HG03280 (cell line): ENCODE results near the gene AFP.

Source experiments
- ATAC-seq: cut with Tn5 transposase; IDR thresholded peaks from one replicate; pipeline ENCODE4 v1.9.1; 2021; ENCODE audit warnings: mild to moderate bottlenecking, moderate library complexity; ENCODE audit not compliant: unreplicated experiment

AFP gene

DNA sequence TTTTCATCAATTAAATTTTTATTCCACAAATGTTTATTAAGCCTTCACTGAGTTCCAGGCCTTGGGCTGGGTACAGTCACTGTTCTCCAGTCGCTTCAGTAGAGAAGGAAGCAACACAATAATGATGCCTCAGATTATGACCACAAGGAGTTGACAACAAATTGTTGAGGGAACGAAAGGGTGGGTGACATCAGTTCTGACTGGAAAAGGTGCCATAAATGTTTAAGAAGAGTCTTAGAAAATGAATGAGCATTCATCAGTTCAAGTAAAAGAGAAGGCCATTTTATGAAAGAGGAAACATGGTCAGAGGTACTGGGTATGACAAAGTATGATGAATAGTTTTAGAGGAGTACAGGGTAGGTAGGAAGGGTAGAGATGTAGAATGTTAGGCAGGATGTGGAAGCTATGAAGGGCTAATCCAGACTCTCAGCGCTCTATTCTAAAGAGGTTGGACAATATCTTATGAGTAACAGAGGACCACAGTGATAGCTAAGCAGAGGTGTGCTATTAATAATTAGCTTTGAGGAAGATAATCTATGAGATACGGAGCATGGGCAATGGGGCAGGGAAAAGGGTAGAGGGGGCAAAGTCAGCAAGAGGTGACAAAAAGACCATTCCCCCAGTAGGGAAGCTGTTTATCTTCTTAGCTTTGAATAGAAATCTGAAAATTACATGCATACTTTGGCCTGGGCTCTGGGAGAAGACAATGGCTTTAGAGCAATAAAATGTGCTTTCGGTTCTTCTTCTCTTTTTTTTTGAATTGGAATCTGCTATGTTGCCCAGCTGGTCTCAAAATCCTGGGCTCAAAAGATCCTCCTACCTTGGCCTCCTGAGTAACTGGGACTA lies 20.4 kb downstream of the AFP start:
- ATAC-seq, result no peak

DNA sequence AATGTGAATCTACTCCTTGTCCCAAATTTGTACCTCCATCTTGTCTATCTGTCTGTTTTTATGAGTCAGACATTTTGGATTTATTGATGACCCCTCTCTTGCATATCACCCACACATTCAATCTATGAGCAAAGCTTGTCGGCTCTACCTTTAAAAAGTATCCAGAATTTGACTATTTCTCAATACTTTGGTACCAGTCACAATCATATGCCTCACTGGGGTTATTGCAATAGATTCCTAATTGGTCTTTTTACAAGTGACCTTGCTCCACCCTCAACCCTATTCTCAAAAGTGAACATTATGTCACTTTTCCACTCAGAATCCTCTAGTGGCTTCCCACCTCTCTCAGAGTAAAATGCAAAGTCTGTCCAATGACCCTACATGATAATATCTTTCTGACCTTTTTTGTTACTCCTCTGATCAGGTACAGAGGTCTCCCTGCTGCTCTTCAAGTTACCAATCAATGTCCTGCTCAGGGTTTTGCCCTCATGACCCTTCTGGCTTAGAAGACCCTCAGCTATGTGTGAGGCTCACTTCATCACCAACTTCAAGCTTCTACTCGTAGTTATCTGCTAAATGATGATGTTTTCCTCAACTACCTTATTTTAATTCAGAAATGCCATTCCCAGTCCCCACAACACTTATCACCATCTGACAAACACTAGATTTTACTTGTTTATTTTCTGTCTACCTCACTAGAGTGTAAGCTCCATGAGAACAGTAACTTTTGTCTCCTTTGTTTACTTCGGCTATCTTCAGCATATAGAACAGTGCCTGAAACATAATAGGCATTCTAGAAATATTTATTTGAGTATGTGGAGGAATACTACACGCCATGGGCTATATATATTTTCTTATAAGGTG lies 22.4 kb downstream of the AFP start:
- ATAC-seq, result no peak

DNA sequence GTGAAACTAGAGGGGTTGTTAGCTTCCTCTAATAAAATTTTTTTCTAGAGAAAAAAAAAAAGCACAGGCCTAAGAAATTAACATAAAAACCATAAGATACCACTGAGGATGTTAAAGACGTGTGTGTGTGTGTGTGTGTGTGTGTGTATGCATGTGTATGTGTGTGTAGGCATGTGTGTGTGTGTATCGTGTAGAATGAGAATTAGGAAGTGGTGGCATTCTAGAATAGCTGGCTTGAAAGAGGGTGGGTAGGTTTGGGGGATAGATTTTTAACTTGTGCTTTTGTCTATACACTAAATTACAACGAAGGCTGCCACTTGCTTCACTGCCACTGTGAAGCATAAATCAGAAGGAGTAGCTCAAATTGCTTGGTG lies 23.0 kb downstream of the AFP start:
- no peak for ATAC-seq

DNA sequence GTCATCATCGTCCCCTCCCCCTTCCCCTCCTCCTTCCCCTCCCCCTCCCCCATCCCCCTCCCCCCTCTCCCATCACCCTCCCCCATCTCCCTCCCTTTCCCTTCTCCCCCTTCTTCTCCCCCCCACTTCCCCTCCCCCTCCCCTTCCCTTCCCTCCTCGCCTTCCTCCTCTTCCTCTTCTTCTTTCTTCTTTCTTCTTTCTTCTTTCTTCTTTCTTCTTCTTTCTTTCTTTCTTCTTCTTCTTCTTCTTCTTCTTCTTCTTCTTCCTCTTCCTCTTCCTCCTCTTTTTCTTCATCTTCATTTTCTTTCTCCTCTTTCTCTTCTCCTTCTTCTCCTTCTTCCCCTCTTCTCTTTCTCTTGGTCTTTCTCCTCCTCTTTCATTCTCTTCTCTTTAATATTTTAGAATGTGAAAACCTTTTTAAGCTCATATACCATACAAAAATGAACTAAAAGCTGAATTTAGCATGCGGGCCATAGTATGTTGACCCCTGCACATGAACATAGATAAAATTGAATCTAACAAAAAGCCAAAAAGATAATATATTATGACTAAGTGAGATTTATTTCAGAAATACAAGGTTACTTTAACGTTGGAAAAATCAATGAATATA lies 25.0 kb downstream of the AFP start:
- no peak for ATAC-seq

- no peak for ATAC-seq
These were observed 32.1 kb downstream of the AFP start for GRCh38 chr4:73468170-73468569.

DNA sequence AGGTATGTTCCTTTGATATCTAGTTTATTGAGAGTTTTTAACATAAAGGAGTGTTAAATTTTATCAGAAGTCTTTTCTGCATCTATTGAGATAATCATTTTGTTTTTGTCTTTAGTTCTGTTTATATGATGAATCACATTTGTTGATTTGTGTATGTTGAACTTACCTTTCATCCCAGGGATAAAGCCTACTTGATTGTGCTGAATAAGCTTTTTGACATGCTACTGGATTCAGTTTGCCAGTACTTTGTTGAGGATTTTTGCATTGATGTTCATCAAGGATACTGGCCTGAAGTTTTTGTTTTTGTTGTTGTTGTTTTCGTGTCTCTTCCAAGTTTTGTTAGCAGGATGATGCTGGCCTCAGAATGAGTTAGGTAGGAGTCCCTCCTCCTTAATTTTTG lies 34.7 kb downstream of the AFP start:
- no peak for ATAC-seq

- ATAC-seq, result no peak
These were observed 41.2 kb downstream of the AFP start for GRCh38 chr4:73477176-73477575.

- no peak for ATAC-seq
These were observed 43.3 kb downstream of the AFP start for GRCh38 chr4:73479323-73479722.

DNA sequence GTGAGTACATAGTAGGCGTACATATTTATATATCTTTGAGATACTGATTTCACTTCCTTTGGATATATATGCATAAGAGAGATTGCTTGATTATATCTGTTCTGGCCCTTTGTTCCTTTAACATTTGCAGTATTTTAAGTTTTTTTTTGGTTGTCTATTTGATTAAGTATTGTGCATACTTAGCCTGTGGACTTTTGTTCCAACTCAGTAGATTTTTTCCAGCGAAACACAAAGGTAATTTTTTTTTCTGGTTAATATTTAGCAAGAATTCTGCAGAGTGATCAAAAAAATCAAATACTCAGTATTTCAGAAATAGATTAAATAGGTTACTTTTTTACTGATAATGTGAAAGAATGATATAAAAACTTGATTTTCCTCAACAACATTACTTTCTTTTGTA lies 45.3 kb downstream of the AFP start, which contains the start of gene AFM:
AFM (plus strand) TSS at position 388 of the 400 bp plus-strand sequence. CDS start 31 bp downstream, outside the sequence.
- ATAC-seq, result no peak

- ATAC-seq, result no peak
These were observed 49.1 kb downstream of the AFP start for GRCh38 chr4:73485085-73485484.

- ATAC-seq, result no peak
These were observed 49.6 kb downstream of the AFP start for GRCh38 chr4:73485596-73485995.

DNA sequence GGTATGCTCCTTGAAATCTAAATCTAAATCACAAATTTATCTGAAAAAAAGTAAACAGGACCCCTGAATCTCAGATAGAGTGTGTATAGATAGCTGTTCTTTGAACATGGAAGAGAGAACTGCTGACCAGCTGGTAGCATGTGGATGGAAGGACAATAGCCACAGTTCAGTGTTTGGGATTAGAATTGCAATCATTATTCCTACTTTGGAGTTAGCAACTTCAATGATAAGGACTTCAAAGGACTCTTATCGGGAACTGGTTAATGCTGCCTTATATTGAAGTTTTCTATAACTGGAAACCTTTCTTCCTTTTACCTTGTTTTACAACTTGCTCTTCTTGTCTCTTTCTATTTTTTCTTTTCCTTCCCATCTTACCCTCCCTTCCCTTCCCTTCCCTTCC lies 50.5 kb downstream of the AFP start:
- ATAC-seq, result no peak

DNA sequence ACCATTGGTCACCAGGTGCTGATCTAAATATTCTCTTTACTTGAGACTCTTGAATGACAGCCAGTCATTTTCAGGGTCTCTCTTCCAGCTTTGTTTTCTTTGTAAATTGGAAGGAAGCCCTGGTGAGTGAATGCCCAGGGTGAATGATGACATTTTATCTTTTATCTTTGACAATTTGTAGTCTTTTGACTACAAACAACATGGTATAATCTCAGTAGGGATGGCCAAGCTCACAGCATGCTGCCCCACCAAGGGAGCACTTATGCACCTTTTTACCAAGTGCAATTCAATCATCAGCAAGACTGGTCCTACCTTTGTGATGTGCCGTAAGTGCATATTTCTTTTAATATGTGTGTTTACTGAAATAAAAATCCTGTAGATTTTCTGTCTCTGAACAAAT lies 51.2 kb downstream of the AFP start:
- ATAC-seq, result no peak

DNA sequence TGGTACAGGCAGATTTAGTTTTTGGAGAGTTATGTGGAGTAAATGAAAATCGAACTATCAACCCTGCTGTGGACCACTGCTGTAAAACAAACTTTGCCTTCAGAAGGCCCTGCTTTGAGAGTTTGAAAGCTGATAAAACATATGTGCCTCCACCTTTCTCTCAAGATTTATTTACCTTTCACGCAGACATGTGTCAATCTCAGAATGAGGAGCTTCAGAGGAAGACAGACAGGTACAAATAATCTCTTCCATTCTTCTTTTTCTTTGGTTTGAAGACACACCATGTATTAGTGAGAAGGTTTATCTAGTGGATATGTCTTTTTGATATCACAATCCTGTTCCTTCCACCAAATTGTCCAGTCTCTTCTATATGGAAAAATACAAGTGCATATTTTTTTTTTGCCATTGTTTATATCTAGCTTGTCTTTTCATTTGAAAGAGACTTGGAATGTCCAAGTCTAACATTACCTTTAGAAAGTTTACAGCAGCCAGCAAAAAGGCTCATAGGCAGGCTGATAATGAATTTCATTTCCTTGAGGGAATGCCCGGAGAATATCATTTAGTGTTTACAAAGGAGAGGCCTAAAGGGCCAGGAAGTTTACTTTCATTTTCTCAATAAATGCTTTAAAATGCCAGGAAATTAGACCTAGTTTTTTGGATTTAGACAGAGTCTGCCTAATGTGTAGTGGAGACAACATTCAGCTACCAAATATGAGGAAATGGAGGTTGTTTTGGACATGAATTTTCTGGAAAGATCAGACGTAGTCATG lies 64.2 kb downstream of the AFP start:
- ATAC-seq, result no peak

GRCh38 chr4:73501664-73502265 lies 65.7 kb downstream of the AFP start:
- ATAC-seq, result no peak

DNA sequence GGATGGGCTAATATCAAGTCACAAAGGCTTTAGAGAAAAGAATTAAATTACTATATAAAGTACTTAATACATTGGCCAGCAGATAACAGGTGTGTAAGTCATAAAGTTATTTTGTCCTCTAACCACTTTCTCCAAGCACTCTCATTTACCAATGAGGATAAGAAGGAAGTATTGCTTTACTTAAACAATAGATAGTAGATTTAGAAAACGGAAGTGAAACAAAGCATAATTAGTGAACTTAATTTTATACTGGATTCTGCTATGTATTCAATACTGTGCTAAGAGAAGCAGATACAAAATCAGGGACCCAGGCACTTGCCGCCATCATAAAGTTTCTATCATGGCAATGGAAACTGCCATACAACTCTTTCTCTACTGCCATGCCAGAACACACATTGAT lies 69.5 kb downstream of the AFP start:
- no peak for ATAC-seq
